ENCODE data around the gene TRIM46.

The TRIM46 gene

GRCh38 chr1:155226188-155226909 lies 52.7 kb downstream of the TRIM46 start:
- H3K79me2 ChIP-seq (ENCODE audit: insufficient read depth, low read length) = peaks cover 14% of the 10 kb centered on the region; the same call in 1 of the 2 replicates
- peak overlapping the region; percentile 90 for H3K27ac ChIP-seq (ENCODE audit: low read depth, low read length)
- H4K20me1 ChIP-seq (ENCODE audit: low read depth, low read length) = no peaks in the 10 kb centered on the region
- H3K4me2 ChIP-seq (ENCODE audit: low read depth, low read length, poor library complexity, severe bottlenecking) = peak overlapping the region; percentile 93
- peaks cover 43% of the 10 kb centered on the region for H3F3A ChIP-seq (ENCODE audit: insufficient read depth)
- H3K9ac ChIP-seq (ENCODE audit: low read length) = peak overlapping the region; percentile 81
- no peaks in the 10 kb centered on the region for H3K9me2 ChIP-seq (replicated peaks; ENCODE audit: insufficient read depth, low read length)
- H3K27me3 ChIP-seq (ENCODE audit: low read length) = no peaks in the 10 kb centered on the region
- H2AFZ ChIP-seq (ENCODE audit: low read depth, low read length, severe bottlenecking) = no peak overlapping the region
- no peaks in the 10 kb centered on the region for H3K36me3 ChIP-seq (ENCODE audit: low read length)
- TF ChIP-seq CTCF (IDR thresholded peaks at IDR 0.05; ENCODE audit: insufficient read depth, low read length, poor library complexity, severe bottlenecking) = peak; percentile 77
- TF ChIP-seq EZH2phosphoT487 (conservative IDR thresholded peaks at IDR 0.05; ENCODE audit: low read length) = no peak
- no peaks in the 10 kb centered on the region for H3K9me3 ChIP-seq (ENCODE audit: insufficient read depth, low read length)
- H3K4me3 ChIP-seq (ENCODE audit: insufficient read depth, low read length, poor library complexity, severe bottlenecking) = peak overlapping the region; percentile 63

GRCh38 chr1:155226910-155227260 lies 53.2 kb downstream of the TRIM46 start:
- peak overlapping the region; percentile 90 for H3K27ac ChIP-seq (ENCODE audit: low read depth, low read length)
- H3K27me3 ChIP-seq (ENCODE audit: low read length) = no peaks in the 10 kb centered on the region
- peak overlapping the region; percentile 93 for H3K4me2 ChIP-seq (ENCODE audit: low read depth, low read length, poor library complexity, severe bottlenecking)
- no peak overlapping the region for H2AFZ ChIP-seq (ENCODE audit: low read depth, low read length, severe bottlenecking)
- no peak for TF ChIP-seq EZH2phosphoT487 (conservative IDR thresholded peaks at IDR 0.05; ENCODE audit: low read length)
- no peak for TF ChIP-seq CTCF (IDR thresholded peaks at IDR 0.05; ENCODE audit: insufficient read depth, low read length, poor library complexity, severe bottlenecking)
- H3K9me2 ChIP-seq (replicated peaks; ENCODE audit: insufficient read depth, low read length) = no peaks in the 10 kb centered on the region
- H3F3A ChIP-seq (ENCODE audit: insufficient read depth) = peaks cover 43% of the 10 kb centered on the region
- H3K9ac ChIP-seq (ENCODE audit: low read length) = peak overlapping the region; percentile 81
- H3K9me3 ChIP-seq (ENCODE audit: insufficient read depth, low read length) = no peaks in the 10 kb centered on the region
- no peaks in the 10 kb centered on the region for H4K20me1 ChIP-seq (ENCODE audit: low read depth, low read length)
- H3K36me3 ChIP-seq (ENCODE audit: low read length) = no peaks in the 10 kb centered on the region
- H3K4me3 ChIP-seq (ENCODE audit: insufficient read depth, low read length, poor library complexity, severe bottlenecking) = peak overlapping the region; percentile 63
- peaks cover 14% of the 10 kb centered on the region; the same call in 1 of the 2 replicates for H3K79me2 ChIP-seq (ENCODE audit: insufficient read depth, low read length)

- peak overlapping the region; percentile 93 for H3K4me2 ChIP-seq (ENCODE audit: low read depth, low read length, poor library complexity, severe bottlenecking)
- H4K20me1 ChIP-seq (ENCODE audit: low read depth, low read length) = no peaks in the 10 kb centered on the region
- peaks cover 43% of the 10 kb centered on the region for H3F3A ChIP-seq (ENCODE audit: insufficient read depth)
- peak overlapping the region; percentile 81 for H3K9ac ChIP-seq (ENCODE audit: low read length)
- no peaks in the 10 kb centered on the region for H3K27me3 ChIP-seq (ENCODE audit: low read length)
- no peaks in the 10 kb centered on the region for H3K36me3 ChIP-seq (ENCODE audit: low read length)
- peak overlapping the region; percentile 21 for H2AFZ ChIP-seq (ENCODE audit: low read depth, low read length, severe bottlenecking)
- peak overlapping the region; percentile 90 for H3K27ac ChIP-seq (ENCODE audit: low read depth, low read length)
- H3K4me3 ChIP-seq (ENCODE audit: insufficient read depth, low read length, poor library complexity, severe bottlenecking) = peak overlapping the region; percentile 63
- H3K79me2 ChIP-seq (ENCODE audit: insufficient read depth, low read length) = peaks cover 14% of the 10 kb centered on the region; the same call in 1 of the 2 replicates
- no peaks in the 10 kb centered on the region for H3K9me3 ChIP-seq (ENCODE audit: insufficient read depth, low read length)
- H3K9me2 ChIP-seq (replicated peaks; ENCODE audit: insufficient read depth, low read length) = no peaks in the 10 kb centered on the region
- no peak for TF ChIP-seq CTCF (IDR thresholded peaks at IDR 0.05; ENCODE audit: insufficient read depth, low read length, poor library complexity, severe bottlenecking)
- no peak for TF ChIP-seq EZH2phosphoT487 (conservative IDR thresholded peaks at IDR 0.05; ENCODE audit: low read length)
Observed at GRCh38 chr1:155227261-155228095, 53.8 kb downstream of the TRIM46 start.
